ENCODE data around the gene DCLRE1C. TPM values are rescaled to one million over a fixed set of nuclear protein-coding genes. Genes with fewer than 3 reads are reported as not detected.
"Not testable (repeated sequence)": the region's sequence is repeated elsewhere in the genome, so short reads cannot be mapped to it uniquely, and the experiment has no call there.

DCLRE1C gene
- polyA plus RNA-seq (2012; ENCODE audit: missing spikeins): 13.2 TPM

- DNase-seq (ENCODE audit: insufficient read length): peak; percentile 82
- FAIRE-seq: peak; percentile 88
- TF ChIP-seq TAF1 (IDR thresholded peaks at IDR 0.05; ENCODE audit: borderline replicate concordance, low read depth, low read length) (no peak), POLR2AphosphoS5 (IDR thresholded peaks at IDR 0.05; ENCODE audit: low read depth, low read length) (peak; percentile 75), POLR2A (IDR thresholded peaks at IDR 0.05; ENCODE audit: low read depth, low read length) (0 out of 2 replicates have a peak, but pooled peaks have one; percentile 45)
These were observed at the start of gene DCLRE1C for GRCh38 chr10:14954001-14954770. Gene DCLRE1C, minus strand, starts transcription at chr10:14954096. Its CDS starts 86 bp downstream, at chr10:14954010.

GRCh38 chr10:14995964-14996565 lies 42.2 kb upstream of the DCLRE1C start:
- no peak for FAIRE-seq
- TF ChIP-seq POLR2A (IDR thresholded peaks at IDR 0.05; ENCODE audit: low read depth, low read length): no peak
- no peak for TF ChIP-seq TAF1 (IDR thresholded peaks at IDR 0.05; ENCODE audit: borderline replicate concordance, low read depth, low read length)
- TF ChIP-seq POLR2AphosphoS5 (IDR thresholded peaks at IDR 0.05; ENCODE audit: low read depth, low read length): no peak
- DNase-seq (ENCODE audit: insufficient read length): no peak

GRCh38 chr10:14993500-14994455 lies 39.9 kb upstream of the DCLRE1C start:
- DNase-seq (ENCODE audit: insufficient read length); FAIRE-seq: not testable (repeated sequence)

DNA sequence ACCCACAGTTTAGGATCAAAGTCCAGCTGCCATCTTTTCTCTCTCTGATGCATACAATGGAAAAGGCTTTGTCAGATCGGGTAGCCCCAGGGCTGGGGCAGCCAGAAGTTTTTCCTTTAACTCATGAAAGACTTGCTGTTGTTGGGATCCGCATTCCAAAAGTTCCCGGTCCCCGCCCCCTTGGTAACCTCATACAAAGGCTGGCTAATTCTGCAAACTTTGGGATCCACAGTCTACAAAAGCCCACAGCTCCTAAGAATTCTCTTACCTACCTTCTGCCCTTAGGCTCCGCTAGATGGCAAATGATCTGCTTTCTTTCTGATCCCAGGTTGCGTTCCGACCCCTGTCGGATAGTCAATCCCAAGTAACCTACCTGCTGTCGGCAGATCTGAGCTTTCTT lies 38.4 kb upstream of the DCLRE1C start:
- FAIRE-seq; DNase-seq (ENCODE audit: insufficient read length): not testable (repeated sequence)

DNA sequence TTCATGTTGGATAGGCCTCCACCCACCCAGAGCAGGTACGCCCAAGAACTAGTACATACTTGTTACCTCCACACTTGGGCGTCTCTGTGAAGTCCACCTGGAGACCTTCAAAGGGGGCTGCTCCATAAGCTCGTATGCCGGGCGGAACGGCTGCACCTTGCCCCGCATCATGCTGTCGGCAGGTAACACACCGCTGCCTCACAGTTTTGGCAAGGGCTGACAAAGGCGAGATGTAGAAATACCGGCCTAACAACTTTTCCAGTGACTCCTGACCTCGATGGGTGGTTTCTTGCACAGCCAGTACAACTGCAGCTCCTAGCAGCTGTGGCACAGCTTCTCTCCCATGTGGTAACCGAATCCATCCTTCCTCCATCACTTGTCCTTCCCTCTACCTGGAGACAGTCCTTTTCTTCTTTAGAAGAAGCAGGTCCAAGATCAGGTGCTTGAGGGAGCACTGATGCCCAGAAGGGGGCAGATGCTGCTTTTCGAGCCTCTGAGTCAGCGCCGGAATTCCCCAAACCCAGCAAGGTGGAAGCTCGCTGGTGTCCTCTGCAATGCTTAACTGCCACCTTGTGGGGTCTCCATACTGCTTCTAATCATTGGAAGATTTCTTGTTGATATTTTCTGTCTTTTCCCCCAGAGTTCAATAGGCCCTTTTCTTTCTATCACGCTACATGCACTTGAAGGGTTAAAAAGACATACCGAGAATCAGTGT lies 37.3 kb upstream of the DCLRE1C start:
- peak; percentile 64 for FAIRE-seq
- DNase-seq (ENCODE audit: insufficient read length): not testable (repeated sequence)

DNA sequence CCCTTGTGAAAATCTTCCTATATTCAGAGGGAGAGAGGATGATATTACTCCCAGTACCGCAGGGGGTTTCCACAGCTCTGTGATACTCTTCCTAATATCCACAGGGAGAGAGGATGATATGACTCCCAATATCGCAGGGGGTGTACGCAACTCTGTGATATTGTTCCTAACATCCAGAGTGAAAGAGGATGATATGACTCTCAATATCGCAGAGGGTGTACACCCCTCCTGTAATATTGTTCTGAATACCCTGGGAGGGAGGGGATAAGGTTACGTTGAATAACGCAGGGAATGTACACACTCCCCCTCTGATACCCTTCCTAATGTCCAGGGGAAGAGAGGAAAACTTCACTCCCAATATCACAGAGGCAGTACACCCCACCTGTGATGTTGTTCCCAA lies 35.7 kb upstream of the DCLRE1C start:
- FAIRE-seq; DNase-seq (ENCODE audit: insufficient read length): not testable (repeated sequence)

DNA sequence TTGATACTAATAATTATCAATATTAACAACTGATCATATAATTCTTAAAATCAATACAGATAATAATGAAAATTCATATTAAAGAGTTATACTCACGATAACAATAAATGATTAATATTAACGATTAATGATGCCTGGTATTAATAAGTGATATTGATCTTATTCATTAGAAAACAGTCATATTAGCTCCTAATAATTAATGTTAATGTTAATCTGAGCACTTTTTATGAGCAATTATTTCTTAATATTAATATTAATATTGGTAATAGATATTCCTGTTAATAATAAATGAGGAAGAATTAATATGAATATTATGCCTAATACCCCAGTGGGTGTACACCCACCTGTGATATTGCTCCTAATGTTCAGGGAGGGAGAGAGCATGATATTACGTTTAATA lies 28.8 kb upstream of the DCLRE1C start:
- no peak for DNase-seq (ENCODE audit: insufficient read length)
- no peak for FAIRE-seq
- no peak for TF ChIP-seq TAF1 (IDR thresholded peaks at IDR 0.05; ENCODE audit: borderline replicate concordance, low read depth, low read length)

GRCh38 chr10:14975672-14976273 lies 21.9 kb upstream of the DCLRE1C start:
- DNase-seq (ENCODE audit: insufficient read length) (no peak), FAIRE-seq (no peak)
- no peak for TF ChIP-seq TAF1 (IDR thresholded peaks at IDR 0.05; ENCODE audit: borderline replicate concordance, low read depth, low read length)
- TF ChIP-seq POLR2A (IDR thresholded peaks at IDR 0.05; ENCODE audit: low read depth, low read length): no peak
- TF ChIP-seq POLR2AphosphoS5 (IDR thresholded peaks at IDR 0.05; ENCODE audit: low read depth, low read length): no peak

- not testable (repeated sequence) for FAIRE-seq; DNase-seq (ENCODE audit: insufficient read length)
These were observed 20.5 kb upstream of the DCLRE1C start for GRCh38 chr10:14974153-14974998.

GRCh38 chr10:14971867-14972448 lies 18.1 kb upstream of the DCLRE1C start:
- DNase-seq (ENCODE audit: insufficient read length) (no peak), FAIRE-seq (peak; percentile 64)
- TF ChIP-seq TAF1 (IDR thresholded peaks at IDR 0.05; ENCODE audit: borderline replicate concordance, low read depth, low read length): no peak
- TF ChIP-seq POLR2AphosphoS5 (IDR thresholded peaks at IDR 0.05; ENCODE audit: low read depth, low read length): no peak
- TF ChIP-seq POLR2A (IDR thresholded peaks at IDR 0.05; ENCODE audit: low read depth, low read length): no peak

DNA sequence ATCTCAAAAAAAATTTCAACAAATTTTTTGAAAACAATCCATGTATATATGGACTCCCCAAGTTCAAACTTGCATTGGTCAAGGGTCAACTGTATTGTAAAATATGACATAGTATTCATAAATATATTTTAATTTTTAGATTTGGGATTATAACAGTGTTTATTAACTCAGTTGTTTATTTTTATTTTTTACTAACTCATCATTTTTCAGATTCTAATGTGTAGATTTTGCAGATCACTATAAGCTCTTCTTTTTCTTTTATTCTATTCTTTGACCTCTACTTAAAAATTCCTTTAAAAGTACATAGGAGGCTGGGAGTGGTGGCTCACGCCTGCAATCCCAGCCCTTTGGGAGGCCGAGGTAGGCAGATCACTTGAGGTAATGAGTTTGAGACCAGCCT lies 14.0 kb upstream of the DCLRE1C start:
- FAIRE-seq: no peak
- no peak for TF ChIP-seq TAF1 (IDR thresholded peaks at IDR 0.05; ENCODE audit: borderline replicate concordance, low read depth, low read length)
- no peak for TF ChIP-seq POLR2A (IDR thresholded peaks at IDR 0.05; ENCODE audit: low read depth, low read length)
- TF ChIP-seq POLR2AphosphoS5 (IDR thresholded peaks at IDR 0.05; ENCODE audit: low read depth, low read length): no peak
- DNase-seq (ENCODE audit: insufficient read length): no peak

Data from GM12892 (cell line).